BJ (cell line): ENCODE results near the gene TP73. TPM values are rescaled to one million over a fixed set of nuclear protein-coding genes. Genes with fewer than 3 reads are reported as not detected.

Source experiments
- CTCF ChIA-PET: fragments of 350-600 bp; formaldehyde crosslinking; extraction: SDS; loops from one replicate; lab custom pipeline; 2021; ENCODE audit warnings: antibody characterized with exemption, inconsistent platforms; lab: Yijun Ruan, JAX
- POLR2A ChIA-PET: fragments of 300-600 bp; sonication (Branson Sonifier 250); formaldehyde crosslinking; extraction: SDS; loops from one replicate; lab custom pipeline; 2021; ENCODE audit warnings: antibody characterized with exemption; lab: Charles Lee
- DNase-seq: peaks from one replicate; pipeline ENCODE4 v3.0.0-alpha.2; 2011; ENCODE audit warnings: low read depth
- H3K27me3 ChIP-seq: 2 replicates; pipeline ENCODE4 v1.6.0; 2011; ENCODE audit warnings: low read length; ENCODE audit not compliant: control insufficient read depth, insufficient read depth
- H3K36me3 ChIP-seq: 2 replicates; pipeline ENCODE4 v1.5.1; 2011; ENCODE audit warnings: low read length; ENCODE audit not compliant: control insufficient read depth, insufficient read depth
- H3K4me3 ChIP-seq: 2 replicates; pipeline ENCODE4 v1.5.1; 2011; ENCODE audit warnings: low read depth, mild to moderate bottlenecking, control low read depth, low read length
- CTCF ChIP-seq: IDR thresholded peaks from 2 replicates; pipeline ENCODE4 v1.5.1; 2011; ENCODE audit warnings: low read depth, mild to moderate bottlenecking, control low read depth, inconsistent platforms, low read length, moderate library complexity; ENCODE audit not compliant: insufficient read depth
- polyA plus RNA-seq: library from polyadenylated mRNA; depleted of rRNA; stranded (reverse); fragments of >200 nt; gene quantifications from 2 replicates; pipeline ENCODE4 v1.2.3, GENCODE V29; 2011

TP73 gene
- polyA plus RNA-seq, 1 experiment, result not detected

GRCh38 chr1:3710251-3710650 lies 57.9 kb downstream of the TP73 start:
- H3K27me3 ChIP-seq, result peaks cover 26% of the 10 kb centered on the region
- H3K36me3 ChIP-seq, result no peaks in the 10 kb centered on the region
- ChIA-PET CTCF (interaction anchor here (2.3 kb wide), 1 partner anchor 14 kb away, joined by 11 read pairs; no protein-coding TSS in a partner anchor), POLR2A (no interaction called here)
- no peak overlapping the region for H3K4me3 ChIP-seq
- no peak for DNase-seq
- no peak for TF ChIP-seq CTCF

GRCh38 chr1:3711381-3711779 lies 59.1 kb downstream of the TP73 start:
- Histone ChIP-seq H3K27me3 (peaks cover 26% of the 10 kb centered on the region), H3K4me3 (no peak overlapping the region), H3K36me3 (no peaks in the 10 kb centered on the region)
- no peak for DNase-seq
- no peak for TF ChIP-seq CTCF
- ChIA-PET CTCF (interaction anchor here (1.6 to 2.4 kb wide), 2 partner anchors 13 to 16 kb away, joined by 4 to 11 read pairs; no protein-coding TSS in a partner anchor), POLR2A (no interaction called here)

GRCh38 chr1:3711780-3712451 lies 59.6 kb downstream of the TP73 start:
- POLR2A ChIA-PET, result no interaction called here

GRCh38 chr1:3712573-3713535 lies 60.5 kb downstream of the TP73 start:
- POLR2A ChIA-PET, result no interaction called here
- no peak overlapping the region for H3K4me3 ChIP-seq
- TF ChIP-seq CTCF, result no peak
- CTCF ChIA-PET, result interaction anchor here (0.6 to 2.4 kb wide), 3 partner anchors 12 to 17 kb away, joined by 3 to 11 read pairs (median 4); no protein-coding TSS in a partner anchor
- H3K36me3 ChIP-seq, result no peaks in the 10 kb centered on the region
- H3K27me3 ChIP-seq, result peaks cover 22% of the 10 kb centered on the region
- no peak for DNase-seq

More at GRCh38 chr1:3711780-3712451, 59.6 kb downstream of the TP73 start:
- Histone ChIP-seq H3K27me3 (peaks cover 26% of the 10 kb centered on the region), H3K36me3 (no peaks in the 10 kb centered on the region), H3K4me3 (no peak overlapping the region)
- CTCF ChIA-PET, result interaction anchor here (0.6 to 2.4 kb wide), 3 partner anchors 13 to 16 kb away, joined by 3 to 11 read pairs (median 4); no protein-coding TSS in a partner anchor
- no peak for TF ChIP-seq CTCF
- DNase-seq, result no peak

- CTCF ChIA-PET, result interaction anchor here (1.2 to 3.2 kb wide), 2 partner anchors 11 to 18 kb away, joined by 3 to 25 read pairs; no protein-coding TSS in a partner anchor
- peaks cover 19% of the 10 kb centered on the region for H3K27me3 ChIP-seq
Observed at GRCh38 chr1:3713840-3714239, 61.5 kb downstream of the TP73 start.

More at GRCh38 chr1:3713840-3714239, 61.5 kb downstream of the TP73 start:
- no peak for DNase-seq
- Histone ChIP-seq H3K4me3 (no peak overlapping the region), H3K36me3 (no peaks in the 10 kb centered on the region)
- no peak for TF ChIP-seq CTCF
- POLR2A ChIA-PET, result no interaction called here
